ENCODE data around the gene PARD6B. TPM values are rescaled to one million over a fixed set of nuclear protein-coding genes. Genes with fewer than 3 reads are reported as not detected.
"Not testable (repeated sequence)": the region's sequence is repeated elsewhere in the genome, so short reads cannot be mapped to it uniquely, and the experiment has no call there.

Gene PARD6B
- polyA plus RNA-seq, 3 donors: 18.5 to 25.7 (median 20.5) TPM

- no peak for DNase-seq (ENCODE audit: extremely low read depth in 1 of 11, low read depth in 9 of 11, low spot score in 4 of 11)
These were observed 36.1 kb upstream of the PARD6B start for GRCh38 chr20:50695135-50695872.

- DNase-seq (ENCODE audit: extremely low read depth in 1 of 11, low read depth in 9 of 11, low spot score in 4 of 11): not testable (repeated sequence)
These were observed 33.1 kb upstream of the PARD6B start for GRCh38 chr20:50698255-50698654.

- no peak for DNase-seq (ENCODE audit: extremely low read depth in 1 of 11, low read depth in 9 of 11, low spot score in 4 of 11)
These were observed 31.7 kb upstream of the PARD6B start for GRCh38 chr20:50699688-50700087.

DNA sequence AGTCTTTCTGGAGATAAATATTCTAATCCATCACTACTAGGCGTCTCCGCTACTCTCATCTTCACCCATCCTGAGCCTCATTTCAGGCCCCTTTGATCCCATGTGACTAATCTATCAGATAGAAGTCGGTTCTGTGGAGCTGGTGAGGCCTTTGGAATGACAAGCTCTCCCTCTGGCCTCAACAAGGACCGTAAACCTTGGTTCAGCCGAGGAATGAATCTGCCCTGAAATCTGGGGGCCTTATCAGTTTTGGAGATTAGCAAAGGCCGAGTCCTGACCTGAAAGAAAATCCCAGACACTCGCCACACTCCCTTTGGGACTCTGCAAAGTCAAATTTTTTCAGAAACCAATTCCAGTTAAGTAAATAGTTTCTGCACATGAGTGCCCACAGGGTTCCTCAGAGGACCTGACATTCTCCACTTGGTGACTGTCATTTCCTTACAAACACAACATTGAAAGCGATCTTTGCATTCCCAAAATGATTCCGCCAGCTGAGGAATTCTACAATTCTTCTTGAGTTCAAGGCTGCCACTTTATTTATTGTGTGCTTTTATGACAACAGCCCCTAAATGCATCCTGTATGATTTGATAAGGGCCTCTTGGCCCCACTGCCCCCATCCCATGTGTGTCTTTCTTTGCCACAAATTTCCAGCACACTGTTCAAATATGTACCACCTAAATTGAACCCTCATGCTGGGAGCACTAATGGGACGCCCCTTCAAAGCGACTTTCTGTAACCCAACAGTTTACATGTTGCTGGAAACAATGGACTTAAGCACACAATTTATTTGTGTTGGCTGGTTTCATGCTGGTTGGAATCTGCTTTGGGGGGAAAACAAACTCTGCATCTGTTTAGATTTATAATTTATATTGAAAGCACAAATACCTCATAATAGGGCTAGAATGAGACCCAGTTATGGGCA, 30.1 kb upstream of the PARD6B start:
- no peak for DNase-seq (ENCODE audit: extremely low read depth in 1 of 11, low read depth in 9 of 11, low spot score in 4 of 11)

GRCh38 chr20:50703651-50704438, 27.5 kb upstream of the PARD6B start:
- not testable (repeated sequence) for DNase-seq (ENCODE audit: extremely low read depth in 1 of 11, low read depth in 9 of 11, low spot score in 4 of 11)

GRCh38 chr20:50704514-50704913, 26.9 kb upstream of the PARD6B start:
- DNase-seq (ENCODE audit: extremely low read depth in 1 of 11, low read depth in 9 of 11, low spot score in 4 of 11): no peak

DNA sequence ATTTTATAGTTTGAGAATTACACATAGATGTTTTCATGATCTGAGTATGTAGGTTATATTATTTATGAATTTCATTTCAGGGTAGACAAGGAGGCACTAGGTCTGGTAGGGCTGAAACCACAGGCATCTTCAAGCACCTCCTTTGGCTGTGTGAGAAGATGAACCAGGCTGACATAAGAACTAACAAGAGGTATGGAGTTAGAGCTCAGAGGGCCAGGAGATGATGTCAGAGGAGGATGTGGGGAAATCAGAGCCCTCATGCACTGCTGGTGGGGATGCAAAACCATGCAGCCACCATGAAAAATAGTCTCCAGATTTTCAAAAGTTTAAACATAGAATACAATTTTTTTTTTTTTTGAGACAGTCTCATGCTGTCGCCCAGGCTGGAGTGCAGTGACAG, 26.4 kb upstream of the PARD6B start:
- no peak for DNase-seq (ENCODE audit: extremely low read depth in 1 of 11, low read depth in 9 of 11, low spot score in 4 of 11)

GRCh38 chr20:50708845-50709635, 22.3 kb upstream of the PARD6B start:
- DNase-seq (ENCODE audit: extremely low read depth in 1 of 11, low read depth in 9 of 11, low spot score in 4 of 11): no peak

DNA sequence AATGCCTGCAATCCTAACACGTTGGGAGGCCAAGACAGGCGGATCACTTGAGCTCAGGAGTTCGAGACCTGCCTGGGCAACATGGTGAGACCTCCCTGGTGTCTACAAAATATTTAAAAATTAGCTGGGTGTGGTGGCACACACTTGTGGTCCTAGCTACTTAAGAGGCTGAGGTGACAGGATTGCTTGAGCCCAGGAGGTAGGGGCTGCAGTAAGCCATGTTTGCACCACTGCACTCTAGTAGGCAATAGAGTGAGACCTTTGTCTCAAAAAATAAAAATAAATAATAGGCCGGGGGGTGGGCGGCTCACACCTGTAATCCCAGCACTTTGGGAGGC, 21.8 kb upstream of the PARD6B start:
- no peak for DNase-seq (ENCODE audit: extremely low read depth in 1 of 11, low read depth in 9 of 11, low spot score in 4 of 11)

DNA sequence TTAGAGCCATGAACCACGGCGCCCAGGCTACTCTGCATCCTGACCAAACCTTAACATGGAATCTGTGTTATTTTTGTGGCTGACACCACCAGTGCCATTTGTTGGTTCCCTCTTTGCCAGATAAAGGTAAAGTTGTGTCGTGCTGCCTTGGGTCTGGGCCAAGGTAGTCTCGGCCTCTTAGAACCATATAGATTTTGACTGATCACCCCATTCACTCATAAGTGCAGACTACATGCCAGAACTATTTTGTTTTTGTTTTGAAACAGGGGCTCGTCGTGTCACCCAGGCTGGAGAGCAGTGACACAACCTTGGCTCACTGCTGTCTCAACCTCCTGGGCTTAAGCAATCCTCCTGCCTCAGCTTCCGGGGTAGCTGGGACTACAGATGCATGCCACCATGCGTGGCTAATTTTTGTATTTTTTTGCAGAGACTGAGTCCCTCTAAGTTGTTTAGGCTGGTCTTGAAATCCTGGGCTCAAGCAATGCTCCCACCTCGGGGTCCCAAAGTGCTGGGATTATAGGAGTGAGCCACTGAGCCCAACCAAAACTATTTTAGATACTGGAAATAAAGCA, 20.8 kb upstream of the PARD6B start:
- no peak for DNase-seq (ENCODE audit: extremely low read depth in 1 of 11, low read depth in 9 of 11, low spot score in 4 of 11)

DNA sequence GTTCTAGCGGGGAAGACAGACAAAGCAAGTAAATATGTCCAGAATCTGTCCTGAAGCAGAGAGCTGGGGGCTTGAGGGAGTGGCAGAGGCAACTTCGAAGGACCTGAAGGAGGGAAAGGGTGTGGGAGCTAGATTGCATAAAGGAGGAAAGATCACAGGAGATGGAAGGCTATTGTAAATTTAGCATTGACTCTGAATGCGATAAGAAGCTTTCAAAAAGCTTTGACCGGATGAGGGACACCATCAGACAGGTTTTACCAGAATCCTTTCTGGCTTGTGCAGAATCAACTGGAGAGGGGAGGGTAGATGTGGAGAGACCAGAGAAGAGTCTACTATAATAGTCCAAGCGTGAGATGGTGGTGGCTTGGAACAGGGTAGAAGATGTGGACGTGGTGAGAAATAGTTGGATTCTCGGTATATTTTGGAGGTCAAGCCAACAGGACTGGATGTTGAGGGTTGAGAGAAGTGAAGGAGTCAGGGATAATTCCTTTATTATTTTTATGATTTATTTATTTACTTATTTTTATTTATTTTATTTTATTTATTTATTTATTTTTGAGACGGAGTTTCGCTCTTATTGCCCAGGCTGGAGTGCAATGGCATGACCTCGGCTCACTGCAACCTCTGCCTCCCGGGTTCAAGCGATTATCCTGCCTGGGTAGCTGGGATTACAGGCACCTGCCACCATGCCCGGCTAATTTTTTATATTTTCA, 20.1 kb upstream of the PARD6B start:
- no peak for DNase-seq (ENCODE audit: extremely low read depth in 1 of 11, low read depth in 9 of 11, low spot score in 4 of 11)

DNA sequence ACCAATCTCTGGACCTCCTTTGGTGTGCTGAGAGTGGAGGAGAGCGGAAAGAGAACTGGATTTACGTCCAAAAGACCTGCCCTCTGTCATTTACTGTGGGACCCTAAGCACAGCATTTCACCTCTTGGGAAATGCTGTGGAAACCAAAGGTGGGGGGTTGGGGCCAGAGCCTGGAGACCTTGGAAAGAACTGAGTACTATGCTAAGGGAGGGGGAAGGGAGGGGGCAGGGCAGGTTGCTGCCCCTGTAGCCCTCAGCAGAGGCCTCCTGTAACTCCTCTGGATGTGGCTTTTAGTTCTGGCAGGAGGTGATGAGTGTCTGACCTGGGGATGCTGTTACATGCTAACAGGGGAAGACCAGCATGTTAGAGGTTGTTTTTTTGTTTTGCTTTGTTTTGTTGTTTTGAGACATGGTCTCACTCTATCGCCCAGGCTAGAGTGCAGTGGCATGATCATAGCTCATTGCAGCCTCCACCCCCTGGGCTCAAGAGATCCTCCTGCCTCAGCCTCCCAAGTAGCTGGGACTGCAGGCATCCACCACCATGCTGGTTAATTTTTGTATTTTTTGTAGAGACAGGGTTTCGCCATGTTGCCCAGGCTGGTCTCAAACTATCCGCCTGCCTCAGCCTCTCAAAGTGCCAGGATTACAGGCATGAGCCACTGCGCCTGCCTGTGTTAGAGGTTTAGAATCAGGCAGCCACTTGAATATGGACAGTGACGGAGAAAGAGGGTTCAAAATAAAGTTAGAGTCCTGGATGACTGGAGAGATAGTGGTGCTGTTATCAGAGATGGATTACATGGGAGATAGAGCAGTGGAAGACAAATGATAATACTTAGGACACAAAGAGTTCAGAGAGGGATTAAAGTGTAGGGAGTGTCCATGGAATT, 18.4 kb upstream of the PARD6B start:
- no peak for DNase-seq (ENCODE audit: extremely low read depth in 1 of 11, low read depth in 9 of 11, low spot score in 4 of 11)

DNA sequence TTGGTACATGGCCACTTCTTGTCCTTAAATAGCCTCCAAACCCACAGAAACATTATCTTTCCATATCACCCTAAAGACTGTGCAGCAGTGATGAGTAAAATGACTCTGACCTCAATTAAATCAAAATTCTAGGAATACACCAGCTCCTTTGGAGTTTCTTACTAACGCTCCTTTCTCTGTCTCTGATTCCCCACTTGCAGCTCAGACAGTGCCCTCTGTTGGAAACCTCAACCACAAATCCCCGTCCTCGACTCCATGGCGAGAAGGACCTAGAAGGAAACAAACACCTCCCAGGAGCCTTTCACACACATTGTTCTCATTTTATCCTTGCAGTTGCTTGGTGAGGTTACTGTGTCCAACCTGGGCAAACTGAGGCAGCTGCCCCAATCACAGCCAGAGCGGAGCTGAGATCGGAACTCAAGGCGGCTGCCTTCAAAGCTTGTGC, 17.7 kb upstream of the PARD6B start:
- no peak for DNase-seq (ENCODE audit: extremely low read depth in 1 of 11, low read depth in 9 of 11, low spot score in 4 of 11)

GRCh38 chr20:50714426-50714825, 17.0 kb upstream of the PARD6B start:
- not testable (repeated sequence) for DNase-seq (ENCODE audit: extremely low read depth in 1 of 11, low read depth in 9 of 11, low spot score in 4 of 11)

- DNase-seq (ENCODE audit: extremely low read depth in 1 of 11, low read depth in 9 of 11, low spot score in 4 of 11): no peak
These were observed 15.7 kb upstream of the PARD6B start for GRCh38 chr20:50715694-50716093.

GRCh38 chr20:50716518-50716917, 14.9 kb upstream of the PARD6B start:
- no peak for DNase-seq (ENCODE audit: extremely low read depth in 1 of 11, low read depth in 9 of 11, low spot score in 4 of 11)

- no peak for DNase-seq (ENCODE audit: extremely low read depth in 1 of 11, low read depth in 9 of 11, low spot score in 4 of 11)
These were observed 14.1 kb upstream of the PARD6B start for GRCh38 chr20:50717312-50717711.

All from renal cortex interstitium (tissue), 11 donors.